GM19025 (cell line): ENCODE measurements around the gene ANKRD27.

Experiments used
- ATAC-seq: cut with Tn5 transposase; IDR thresholded peaks from one replicate; pipeline ENCODE4 v1.9.1; 2021; ENCODE audit warnings: mild to moderate bottlenecking, low read depth, moderate library complexity; ENCODE audit not compliant: unreplicated experiment

ANKRD27 gene

GRCh38 chr19:32691291-32691951 is 16.4 kb upstream of the ANKRD27 start, which contains the start of gene NUDT19:
Gene NUDT19 (plus strand): TSS chr19:32691821. CDS start chr19:32691961, 140 bp downstream.
- peak; percentile 93 for ATAC-seq

GRCh38 chr19:32688311-32688710 is 13.3 kb upstream of the ANKRD27 start:
- no peak for ATAC-seq

GRCh38 chr19:32687681-32688080 is 12.7 kb upstream of the ANKRD27 start:
- no peak for ATAC-seq

- no peak for ATAC-seq
Measured at GRCh38 chr19:32686847-32687475, 12.0 kb upstream of the ANKRD27 start.

- no peak for ATAC-seq
Measured at GRCh38 chr19:32682317-32682716, 7.3 kb upstream of the ANKRD27 start.

GRCh38 chr19:32680986-32681385 is 6.0 kb upstream of the ANKRD27 start:
- ATAC-seq = no peak

GRCh38 chr19:32677657-32678056 is 2.7 kb upstream of the ANKRD27 start:
- no peak for ATAC-seq

GRCh38 chr19:32676895-32677359 is 1.9 kb upstream of the ANKRD27 start:
- no peak for ATAC-seq

- no peak for ATAC-seq
Measured at GRCh38 chr19:32676186-32676894, 1.4 kb upstream of the ANKRD27 start.

GRCh38 chr19:32675720-32676185 is 773 bp upstream of the ANKRD27 start, which contains the start of gene RGS9BP:
Gene RGS9BP (plus strand): TSS chr19:32675848. CDS start chr19:32676264, 416 bp downstream.
- ATAC-seq = peak; percentile 19

- ATAC-seq = peak; percentile 2
Measured at GRCh38 chr19:32674153-32674930, 638 bp downstream of the ANKRD27 start.

GRCh38 chr19:32673573-32673972 is 1.4 kb downstream of the ANKRD27 start:
- ATAC-seq = no peak

- no peak for ATAC-seq
Measured at GRCh38 chr19:32672841-32673240, 2.1 kb downstream of the ANKRD27 start.

GRCh38 chr19:32671883-32672593 is 2.9 kb downstream of the ANKRD27 start:
- ATAC-seq = no peak

- no peak for ATAC-seq
Measured at GRCh38 chr19:32669310-32669709, 5.7 kb downstream of the ANKRD27 start.

- ATAC-seq = no peak
Measured at GRCh38 chr19:32666084-32666483, 8.9 kb downstream of the ANKRD27 start.

- no peak for ATAC-seq
Measured at GRCh38 chr19:32662186-32662585, 12.8 kb downstream of the ANKRD27 start.

- ATAC-seq = no peak
Measured at GRCh38 chr19:32661318-32661717, 13.7 kb downstream of the ANKRD27 start.

GRCh38 chr19:32658527-32658926 is 16.5 kb downstream of the ANKRD27 start:
- ATAC-seq = no peak

GRCh38 chr19:32658075-32658474 is 16.9 kb downstream of the ANKRD27 start:
- ATAC-seq = no peak
